Stimulated activated CD4-positive, alpha-beta T cell treated with anti-CD3 and anti-CD28 coated beads, Interleukin-2, amount 100 ng/mL, for 48 hours (primary cell): Measurements from ENCODE around the gene DISC1.
A peak's percentile ranks its signal among the peaks of the same experiment; 100 is the strongest.

Experiments used
- DNase-seq, 2 donors: peaks; one replicate each; pipeline ENCODE4 v3.0.0-alpha.2; 2020

Gene DISC1

GRCh38 chr1:231674575-231674974 lies 48.0 kb downstream of the DISC1 start:
- DNase-seq: no peak

GRCh38 chr1:231676487-231676886 lies 49.9 kb downstream of the DISC1 start:
- no peak for DNase-seq

GRCh38 chr1:231677442-231677841 lies 50.9 kb downstream of the DISC1 start:
- no peak for DNase-seq

- no peak for DNase-seq
Measured at GRCh38 chr1:231678011-231678432, 51.4 kb downstream of the DISC1 start.

GRCh38 chr1:231679109-231679508 lies 52.5 kb downstream of the DISC1 start:
- DNase-seq: no peak

GRCh38 chr1:231681006-231681405 lies 54.4 kb downstream of the DISC1 start:
- no peak for DNase-seq

- DNase-seq: no peak
Measured at GRCh38 chr1:231682779-231683178, 56.2 kb downstream of the DISC1 start.

GRCh38 chr1:231683439-231684165 lies 57.0 kb downstream of the DISC1 start:
- no peak for DNase-seq

- DNase-seq: no peak
Measured at GRCh38 chr1:231684356-231685244, 58.0 kb downstream of the DISC1 start.

- no peak for DNase-seq
Measured at GRCh38 chr1:231686384-231686783, 59.8 kb downstream of the DISC1 start.

GRCh38 chr1:231688989-231689388 lies 62.4 kb downstream of the DISC1 start:
- DNase-seq: no peak

GRCh38 chr1:231690059-231690458 lies 63.5 kb downstream of the DISC1 start:
- DNase-seq: no peak

- peak in 1 of 2 donors; percentile 4 for DNase-seq
Measured at GRCh38 chr1:231691618-231692259, 65.1 kb downstream of the DISC1 start.

GRCh38 chr1:231693361-231694074 lies 66.9 kb downstream of the DISC1 start:
- no peak for DNase-seq

- no peak for DNase-seq
Measured at GRCh38 chr1:231694075-231694431, 67.5 kb downstream of the DISC1 start.

GRCh38 chr1:231694465-231695077 lies 68.0 kb downstream of the DISC1 start:
- DNase-seq: no peak

GRCh38 chr1:231695439-231696255 lies 69.1 kb downstream of the DISC1 start:
- no peak for DNase-seq

- no peak for DNase-seq
Measured at GRCh38 chr1:231699784-231700183, 73.2 kb downstream of the DISC1 start.

- no peak for DNase-seq
Measured at GRCh38 chr1:231701306-231701705, 74.7 kb downstream of the DISC1 start.

GRCh38 chr1:231702331-231702730 lies 75.7 kb downstream of the DISC1 start:
- DNase-seq: no peak

- DNase-seq: no peak
Measured at GRCh38 chr1:231702804-231703203, 76.2 kb downstream of the DISC1 start.
